Suprapubic skin (tissue), 4 donors: ENCODE data around the gene SKIC8.

ENCODE experiments used
- EP300 ChIP-seq: sonication (generic); formaldehyde crosslinking; IDR thresholded peaks from one replicate; pipeline ENCODE4 v1.6.1; 2017; ENCODE audit warnings: antibody characterized with exemption
- POLR2A ChIP-seq, 2 donors: fragments of 450-650 bp; IDR thresholded peaks; one replicate each; pipeline ENCODE4 v1.6.1; 2017; ENCODE audit warnings: antibody characterized with exemption in 2 of 2, mild to moderate bottlenecking in 2 of 2, moderate library complexity in 2 of 2
- POLR2AphosphoS5 ChIP-seq, 3 donors: sonication (generic); formaldehyde crosslinking; IDR thresholded peaks; one replicate each; pipeline ENCODE4 v1.6.1; 2017; ENCODE audit warnings: antibody characterized with exemption in 3 of 3
- TF ChIP-seq, protein P1 (sequence below), 2 donors: fragments of 200-600 bp in 1 of 2; fragments of 450-650 bp in 1 of 2; sonication (generic) in 1 of 2; IDR thresholded peaks; one replicate each; pipeline ENCODE4 v1.5.1; 2016 to 2019; ENCODE audit warnings: antibody characterized with exemption in 2 of 2, mild to moderate bottlenecking in 1 of 2, moderate library complexity in 1 of 2

DNA sequence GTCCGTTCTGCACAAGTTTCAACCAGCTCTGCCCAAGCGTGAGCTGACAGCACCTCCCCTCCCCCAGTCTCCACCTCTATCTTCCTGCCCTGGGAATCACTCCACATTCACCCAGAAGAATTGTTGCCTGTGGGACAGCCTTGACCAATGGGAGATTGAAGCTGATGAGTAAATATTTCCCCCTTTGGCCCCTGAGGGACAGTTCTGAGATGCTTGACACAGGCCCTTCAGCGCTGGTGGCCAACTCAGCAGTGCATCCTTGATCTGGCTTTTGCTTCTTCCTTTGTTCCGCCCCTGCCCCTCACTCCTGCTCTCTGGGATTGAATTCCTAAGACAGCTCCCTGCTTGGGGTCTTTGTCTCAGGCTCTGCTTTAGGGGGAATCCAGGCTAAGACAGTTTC is 13.1 kb upstream of the SKIC8 start:
- TF ChIP-seq, protein P1, sequence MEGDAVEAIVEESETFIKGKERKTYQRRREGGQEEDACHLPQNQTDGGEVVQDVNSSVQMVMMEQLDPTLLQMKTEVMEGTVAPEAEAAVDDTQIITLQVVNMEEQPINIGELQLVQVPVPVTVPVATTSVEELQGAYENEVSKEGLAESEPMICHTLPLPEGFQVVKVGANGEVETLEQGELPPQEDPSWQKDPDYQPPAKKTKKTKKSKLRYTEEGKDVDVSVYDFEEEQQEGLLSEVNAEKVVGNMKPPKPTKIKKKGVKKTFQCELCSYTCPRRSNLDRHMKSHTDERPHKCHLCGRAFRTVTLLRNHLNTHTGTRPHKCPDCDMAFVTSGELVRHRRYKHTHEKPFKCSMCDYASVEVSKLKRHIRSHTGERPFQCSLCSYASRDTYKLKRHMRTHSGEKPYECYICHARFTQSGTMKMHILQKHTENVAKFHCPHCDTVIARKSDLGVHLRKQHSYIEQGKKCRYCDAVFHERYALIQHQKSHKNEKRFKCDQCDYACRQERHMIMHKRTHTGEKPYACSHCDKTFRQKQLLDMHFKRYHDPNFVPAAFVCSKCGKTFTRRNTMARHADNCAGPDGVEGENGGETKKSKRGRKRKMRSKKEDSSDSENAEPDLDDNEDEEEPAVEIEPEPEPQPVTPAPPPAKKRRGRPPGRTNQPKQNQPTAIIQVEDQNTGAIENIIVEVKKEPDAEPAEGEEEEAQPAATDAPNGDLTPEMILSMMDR (IDR thresholded peaks at IDR 0.05), result no peak
- TF ChIP-seq POLR2A (IDR thresholded peaks at IDR 0.05) (no peak), EP300 (no peak), POLR2AphosphoS5 (IDR thresholded peaks at IDR 0.05) (no peak)
